AG09309 (cell line): ENCODE data around the gene LDLRAD4.
A peak's percentile ranks its signal among the peaks of the same experiment; 100 is the strongest.

Source experiments
- DNase-seq: peaks from one replicate; pipeline ENCODE4 v3.0.0-alpha.2; 2010; ENCODE audit warnings: low read depth
- H3K4me3 ChIP-seq: 2 replicates; pipeline ENCODE4 v1.5.1; 2011; ENCODE audit warnings: mild to moderate bottlenecking, low read depth, low read length, moderate library complexity; ENCODE audit not compliant: control insufficient read depth
- TF ChIP-seq, protein P1 (sequence below): IDR thresholded peaks from 2 replicates; pipeline ENCODE4 v1.5.1; 2011; ENCODE audit warnings: mild to moderate bottlenecking, low read depth, low read length, inconsistent platforms; ENCODE audit not compliant: insufficient read depth, control insufficient read depth; ENCODE audit errors: missing control alignments

LDLRAD4 gene

GRCh38 chr18:13500227-13500865, 281.8 kb downstream of the LDLRAD4 start:
- TF ChIP-seq, protein P1, sequence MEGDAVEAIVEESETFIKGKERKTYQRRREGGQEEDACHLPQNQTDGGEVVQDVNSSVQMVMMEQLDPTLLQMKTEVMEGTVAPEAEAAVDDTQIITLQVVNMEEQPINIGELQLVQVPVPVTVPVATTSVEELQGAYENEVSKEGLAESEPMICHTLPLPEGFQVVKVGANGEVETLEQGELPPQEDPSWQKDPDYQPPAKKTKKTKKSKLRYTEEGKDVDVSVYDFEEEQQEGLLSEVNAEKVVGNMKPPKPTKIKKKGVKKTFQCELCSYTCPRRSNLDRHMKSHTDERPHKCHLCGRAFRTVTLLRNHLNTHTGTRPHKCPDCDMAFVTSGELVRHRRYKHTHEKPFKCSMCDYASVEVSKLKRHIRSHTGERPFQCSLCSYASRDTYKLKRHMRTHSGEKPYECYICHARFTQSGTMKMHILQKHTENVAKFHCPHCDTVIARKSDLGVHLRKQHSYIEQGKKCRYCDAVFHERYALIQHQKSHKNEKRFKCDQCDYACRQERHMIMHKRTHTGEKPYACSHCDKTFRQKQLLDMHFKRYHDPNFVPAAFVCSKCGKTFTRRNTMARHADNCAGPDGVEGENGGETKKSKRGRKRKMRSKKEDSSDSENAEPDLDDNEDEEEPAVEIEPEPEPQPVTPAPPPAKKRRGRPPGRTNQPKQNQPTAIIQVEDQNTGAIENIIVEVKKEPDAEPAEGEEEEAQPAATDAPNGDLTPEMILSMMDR: no peak
- H3K4me3 ChIP-seq: no peak overlapping the region
- peak; percentile 67 for DNase-seq

GRCh38 chr18:13500869-13501542, 282.4 kb downstream of the LDLRAD4 start:
- peak; percentile 27 for DNase-seq
- TF ChIP-seq, protein P1: no peak
- H3K4me3 ChIP-seq: no peak overlapping the region

GRCh38 chr18:13501543-13501887, 283.0 kb downstream of the LDLRAD4 start:
- H3K4me3 ChIP-seq: no peak overlapping the region
- DNase-seq: no peak
- TF ChIP-seq, protein P1: no peak

GRCh38 chr18:13501891-13502290, 283.3 kb downstream of the LDLRAD4 start:
- no peak for DNase-seq

GRCh38 chr18:13502585-13502984, 284.0 kb downstream of the LDLRAD4 start:
- no peak for DNase-seq
- TF ChIP-seq, protein P1: no peak
- no peak overlapping the region for H3K4me3 ChIP-seq

More at GRCh38 chr18:13501891-13502290, 283.3 kb downstream of the LDLRAD4 start:
- no peak overlapping the region for H3K4me3 ChIP-seq
- TF ChIP-seq, protein P1: no peak

DNA sequence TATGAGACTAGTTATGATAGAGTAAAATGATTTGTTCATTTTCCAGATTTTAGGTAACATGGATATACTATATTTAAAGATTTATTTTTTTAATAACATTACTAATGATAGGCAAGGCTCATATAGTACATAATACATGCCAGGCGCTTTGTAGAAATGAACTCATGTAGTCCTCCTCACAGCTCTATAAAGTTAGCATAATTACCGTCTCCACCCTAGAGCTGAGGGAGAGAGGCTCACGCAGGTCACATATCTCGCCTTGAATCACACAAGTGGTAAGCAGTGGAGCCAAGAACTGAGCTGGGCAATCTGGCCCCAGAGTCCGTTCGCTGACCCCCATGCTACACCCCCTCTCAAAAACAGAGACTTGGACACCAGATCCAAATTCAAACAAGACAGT, 285.3 kb downstream of the LDLRAD4 start:
- TF ChIP-seq, protein P1: no peak
- no peak for DNase-seq
- H3K4me3 ChIP-seq: no peak overlapping the region
